ENCODE measurements around the gene ARID1B.

- TF ChIP-seq GATA3 (IDR thresholded peaks at IDR 0.05; ENCODE audit: low read depth, low read length) (no peak), GATA2 (IDR thresholded peaks at IDR 0.05; ENCODE audit: low read depth, low read length) (no peak)
Observed at GRCh38 chr6:157184202-157185015, 407.2 kb downstream of the ARID1B start.
